Globus pallidus (tissue), 1 donor: ENCODE results near the gene GSTP1.
A peak's percentile ranks its signal among the peaks of the same experiment; 100 is the strongest.
"Not testable (repeated sequence)": the region's sequence is repeated elsewhere in the genome, so short reads cannot be mapped to it uniquely, and the experiment has no call there.

ENCODE experiments used
- DNase-seq: peaks from one replicate; pipeline ENCODE4 v3.0.0-alpha.2; 2015; ENCODE audit warnings: low spot score

Gene GSTP1

DNA sequence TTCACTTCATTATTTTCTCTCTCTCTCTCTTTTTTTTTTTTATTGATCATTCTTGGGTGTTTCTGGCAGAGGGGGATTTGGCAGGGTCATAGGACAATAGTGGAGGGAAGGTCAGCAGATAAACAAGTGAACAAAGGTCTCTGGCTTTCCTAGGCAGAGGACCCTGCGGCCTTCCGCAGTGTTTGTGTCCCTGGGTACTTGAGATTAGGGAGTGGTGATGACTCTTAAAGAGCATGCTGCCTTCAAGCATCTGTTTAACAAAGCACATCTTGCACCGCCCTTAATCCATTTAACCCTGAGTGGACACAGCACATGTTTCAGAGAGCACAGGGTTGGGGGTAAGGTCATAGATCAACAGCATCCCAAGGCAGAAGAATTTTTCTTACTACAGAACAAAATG is 13.8 kb downstream of the GSTP1 start:
- DNase-seq = not testable (repeated sequence)

DNA sequence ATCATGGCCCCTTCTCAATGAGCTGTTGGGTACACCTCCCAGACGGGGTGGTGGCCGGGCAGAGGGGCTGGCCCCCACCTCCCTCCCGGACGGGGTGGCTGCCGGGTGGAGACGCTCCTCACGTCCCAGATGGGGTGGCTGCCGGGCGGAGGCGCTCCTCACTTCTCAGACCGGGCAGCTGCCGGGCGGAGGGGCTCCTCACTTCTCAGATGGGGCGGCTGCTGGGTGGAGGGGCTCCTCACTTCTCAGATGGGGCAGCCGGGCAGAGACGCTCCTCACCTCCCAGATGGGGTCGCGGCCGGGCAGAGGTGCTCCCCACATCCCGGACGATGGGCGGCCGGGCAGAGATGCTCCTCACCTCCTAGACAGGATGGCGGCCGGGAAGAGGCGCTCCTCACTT is 14.4 kb downstream of the GSTP1 start:
- DNase-seq = not testable (repeated sequence)

DNA sequence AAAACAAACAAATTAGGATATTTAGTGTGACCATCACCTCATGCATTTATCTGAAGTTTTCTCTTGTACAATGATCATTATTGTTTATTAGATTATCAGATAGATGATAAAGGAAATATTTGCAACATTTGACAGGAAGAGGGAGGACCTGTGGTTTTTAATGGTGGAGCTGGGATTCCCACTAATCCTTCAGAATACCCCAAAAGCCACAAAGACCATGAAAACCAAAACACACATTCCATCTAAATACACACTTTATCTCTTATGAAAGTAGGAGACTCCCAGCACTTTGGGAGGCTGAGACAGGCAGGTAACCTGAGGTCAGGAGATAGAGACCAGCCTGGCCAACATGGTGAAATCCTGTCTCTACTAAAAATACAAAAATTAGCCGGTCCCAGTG is 15.5 kb downstream of the GSTP1 start:
- no peak for DNase-seq

DNA sequence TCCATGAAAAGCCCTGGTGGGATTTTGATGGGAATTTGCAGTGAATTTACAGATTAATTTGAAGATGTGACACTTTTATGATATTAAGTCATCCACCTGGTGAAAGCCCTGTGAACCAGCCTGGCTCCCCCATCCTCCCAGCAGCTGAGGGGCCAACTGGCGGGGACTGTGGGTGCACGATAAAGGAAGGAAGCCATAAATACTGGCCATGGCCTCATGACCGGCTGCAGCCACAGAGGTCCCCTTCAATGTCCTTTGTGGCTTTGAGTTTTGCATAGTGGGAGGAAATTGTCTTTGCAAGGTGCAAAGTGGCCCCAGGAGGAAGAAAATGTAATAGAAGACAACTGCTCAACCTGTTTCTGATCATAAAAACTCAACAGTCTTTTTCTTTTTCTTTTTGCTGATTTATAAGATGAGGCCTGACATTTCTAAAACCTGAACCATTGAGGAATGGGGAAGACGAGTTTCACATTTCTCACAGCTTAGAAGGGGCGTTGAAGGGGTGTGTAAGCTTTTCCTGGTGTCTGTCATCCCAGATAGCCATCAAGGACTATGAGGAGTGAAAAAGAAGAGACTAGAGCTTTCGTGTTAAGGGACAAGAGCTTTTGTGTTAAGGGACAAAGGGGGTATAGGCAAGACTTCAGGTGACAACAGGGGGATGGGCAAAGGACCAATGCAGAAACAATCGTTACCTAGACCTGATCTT is 16.9 kb downstream of the GSTP1 start:
- DNase-seq = no peak

DNA sequence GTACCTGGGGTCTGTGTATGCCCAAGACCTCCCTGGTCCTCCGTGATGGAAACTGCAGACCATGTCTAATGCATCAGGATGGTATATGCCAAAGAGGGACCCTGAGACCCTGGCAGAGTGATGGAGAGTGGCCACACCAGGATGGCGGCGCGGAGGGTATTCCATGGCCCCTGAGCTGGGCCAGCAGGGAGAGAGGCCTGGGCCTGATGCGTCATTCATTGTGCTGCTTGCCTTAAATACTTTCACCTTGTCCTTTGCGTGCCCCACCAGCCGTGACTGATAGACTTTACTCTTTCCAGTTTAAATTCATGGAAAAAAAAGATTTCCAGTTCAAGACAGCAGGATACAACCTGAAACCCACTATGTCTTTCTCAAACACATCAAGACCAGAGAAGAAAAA is 17.5 kb downstream of the GSTP1 start:
- DNase-seq = no peak

DNA sequence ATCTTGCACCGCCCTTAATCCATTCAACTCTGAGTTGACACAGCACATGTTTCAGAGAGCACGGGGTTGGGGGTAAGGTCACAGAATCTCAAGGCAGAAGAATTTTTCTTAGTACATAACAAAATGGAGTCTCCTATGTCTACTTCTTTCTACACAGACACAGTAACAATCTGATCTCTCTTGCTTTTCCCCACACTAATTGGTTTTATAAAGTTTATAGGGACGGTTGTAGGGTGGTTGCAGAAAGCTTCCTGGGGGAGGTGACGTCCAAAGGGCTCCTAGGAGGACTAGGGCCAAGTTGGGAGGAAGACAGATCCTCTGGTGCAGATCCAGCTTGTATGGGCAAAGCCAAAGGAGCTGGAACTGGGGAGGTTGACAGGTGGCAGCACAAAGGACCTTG is 20.5 kb downstream of the GSTP1 start:
- not testable (repeated sequence) for DNase-seq

DNA sequence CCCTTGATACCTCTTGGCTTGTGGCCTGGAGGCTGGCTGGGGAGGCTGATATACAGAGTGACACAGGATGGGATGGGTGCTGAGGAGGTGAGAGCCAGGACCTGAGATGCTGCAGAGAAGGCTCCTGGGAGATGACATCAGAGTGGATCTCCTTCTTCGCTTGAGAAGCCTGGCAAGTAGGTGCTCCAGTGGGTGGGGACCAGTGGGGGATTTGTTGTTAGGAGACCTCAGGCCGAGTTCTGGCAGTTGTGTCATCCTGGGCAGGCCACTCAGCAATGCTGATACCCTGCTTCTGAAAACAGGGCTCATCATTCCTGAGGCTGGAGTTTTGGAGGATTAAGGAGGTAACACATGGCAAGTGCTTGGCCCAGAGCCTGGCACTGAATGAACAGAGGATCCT is 21.2 kb downstream of the GSTP1 start:
- DNase-seq = no peak

DNA sequence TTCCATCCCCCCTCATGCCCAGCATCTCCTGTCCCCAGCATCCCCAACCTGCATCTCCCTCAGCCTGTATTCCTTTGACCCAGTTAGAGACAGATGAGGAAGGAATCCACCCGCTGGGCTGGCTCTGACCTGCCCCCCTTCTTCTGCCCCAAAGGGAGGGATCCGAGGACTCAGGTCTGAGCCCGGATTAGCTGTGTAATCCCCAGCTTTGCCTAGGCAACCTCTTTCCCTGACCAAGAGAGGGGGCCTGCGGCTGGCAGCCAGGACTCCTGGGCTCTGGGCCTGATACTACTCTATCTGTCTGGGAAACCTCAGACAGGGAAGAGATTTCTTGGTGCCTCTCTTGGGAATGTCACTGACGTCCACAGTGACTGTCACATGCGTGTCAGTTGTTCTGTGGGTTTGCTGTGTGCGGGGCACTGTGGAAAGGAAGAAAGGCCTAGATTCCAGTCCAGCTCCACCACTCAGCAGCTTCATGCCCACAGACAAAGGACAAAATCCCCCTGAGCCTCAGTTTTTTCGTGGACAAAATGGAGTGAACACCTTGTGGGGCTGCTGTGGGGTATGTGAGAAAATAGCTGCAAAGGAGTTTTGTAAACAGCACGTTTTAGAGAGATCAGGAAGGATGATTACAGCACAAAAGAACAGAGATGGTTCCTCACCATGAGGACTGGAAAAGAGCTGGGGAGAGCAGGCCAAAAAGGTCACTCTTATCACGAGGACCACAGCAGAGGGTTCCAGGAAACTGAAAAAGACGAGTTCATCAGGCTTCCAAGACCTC is 21.8 kb downstream of the GSTP1 start:
- DNase-seq = no peak

DNA sequence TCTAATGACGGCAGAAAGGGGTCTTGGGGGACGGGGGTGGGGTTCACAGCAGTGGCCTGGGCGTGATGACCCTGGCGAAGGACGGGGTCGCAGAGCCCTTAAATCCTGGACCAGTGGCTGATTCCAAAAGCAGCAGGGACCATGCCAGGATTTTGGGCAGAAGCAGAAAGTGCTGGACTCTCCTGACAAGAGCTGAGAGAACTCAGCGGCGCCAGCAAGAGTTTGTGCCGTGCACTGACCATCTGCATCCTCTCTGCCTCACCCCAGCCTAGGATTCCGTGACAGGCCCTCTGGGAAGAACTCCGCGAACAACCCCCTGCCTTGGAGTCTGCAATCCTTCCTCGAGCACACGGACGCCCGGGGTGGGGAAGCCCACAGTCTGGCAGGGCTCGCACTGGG is 22.5 kb downstream of the GSTP1 start:
- no peak for DNase-seq

DNA sequence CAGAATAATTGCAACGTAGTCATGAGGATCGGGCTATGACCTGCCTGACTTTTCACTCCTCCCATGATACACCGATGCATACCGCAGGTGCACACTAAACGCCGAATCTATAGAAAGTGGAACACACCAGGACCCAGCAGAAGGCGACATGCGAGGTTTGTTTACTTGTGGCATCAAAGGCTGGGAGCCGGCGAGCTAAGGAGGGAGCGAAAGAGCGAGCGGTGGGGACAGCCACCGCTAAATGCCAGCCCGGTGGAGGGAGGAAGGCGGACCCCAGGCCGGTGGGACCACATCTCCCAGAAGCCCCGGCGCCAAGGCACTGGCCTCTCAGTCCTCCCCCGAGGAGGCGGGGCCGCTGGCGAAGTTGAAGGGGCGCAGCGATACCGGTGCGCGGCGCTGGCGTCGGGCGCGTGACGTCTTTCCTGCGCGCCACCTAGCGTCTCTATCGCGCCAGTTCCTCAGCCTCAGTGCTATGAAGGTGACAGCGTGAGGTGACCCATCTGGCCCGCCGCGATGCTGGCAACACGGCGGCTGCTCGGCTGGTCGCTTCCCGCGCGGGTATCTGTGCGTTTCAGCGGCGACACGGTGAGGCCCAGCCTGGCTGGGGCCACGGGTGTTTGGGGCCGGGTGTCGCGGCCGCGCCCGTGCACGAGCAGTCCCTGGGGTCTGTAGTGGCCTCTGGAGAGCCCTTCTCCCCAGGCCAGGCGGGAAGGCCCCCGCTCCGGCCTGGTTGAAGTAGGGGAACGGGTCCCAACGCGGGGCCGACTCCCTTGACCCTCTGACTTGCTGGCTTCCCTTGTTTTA is 23.1 kb downstream of the GSTP1 start, which contains the start of gene NDUFV1:
NDUFV1 (plus strand) TSS at position 445 of the 804 bp plus-strand sequence; CDS start at position 514, 69 bp downstream.
- DNase-seq = peak; percentile 94

DNA sequence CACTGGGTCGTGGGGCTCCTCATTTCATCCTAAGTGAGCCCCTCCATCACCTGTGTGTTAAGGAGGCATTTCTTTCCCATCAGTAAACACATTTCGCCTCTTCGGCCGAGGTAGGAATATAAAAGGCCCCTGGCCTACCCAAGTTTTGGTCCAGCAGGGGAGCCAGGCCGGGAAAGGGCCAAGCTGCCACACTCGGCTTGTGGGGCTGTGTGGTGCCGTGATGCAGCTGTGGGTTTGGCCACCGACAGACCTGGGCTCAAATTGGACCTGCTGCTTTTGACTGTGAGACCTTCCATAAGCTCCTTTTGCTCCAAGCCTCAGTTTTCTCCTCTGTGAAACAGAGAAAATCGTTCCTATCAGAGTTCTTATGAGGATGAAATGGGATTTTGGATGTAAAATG is 23.9 kb downstream of the GSTP1 start:
- no peak for DNase-seq

DNA sequence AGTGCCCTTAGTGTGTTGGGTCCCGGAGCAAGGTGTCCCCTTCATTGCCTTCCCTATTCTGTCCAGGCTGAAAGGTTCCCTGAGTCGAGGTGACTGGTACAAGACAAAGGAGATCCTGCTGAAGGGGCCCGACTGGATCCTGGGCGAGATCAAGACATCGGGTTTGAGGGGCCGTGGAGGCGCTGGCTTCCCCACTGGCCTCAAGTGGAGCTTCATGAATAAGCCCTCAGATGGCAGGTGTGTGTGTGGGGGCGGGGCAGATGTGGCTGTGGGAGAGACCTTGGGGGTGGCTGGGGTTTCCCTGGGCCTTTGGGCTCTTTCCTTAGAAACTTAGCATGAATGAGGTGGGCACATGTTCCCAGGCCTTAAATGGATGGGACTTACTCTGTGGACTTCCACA is 24.9 kb downstream of the GSTP1 start:
- DNase-seq = no peak

DNA sequence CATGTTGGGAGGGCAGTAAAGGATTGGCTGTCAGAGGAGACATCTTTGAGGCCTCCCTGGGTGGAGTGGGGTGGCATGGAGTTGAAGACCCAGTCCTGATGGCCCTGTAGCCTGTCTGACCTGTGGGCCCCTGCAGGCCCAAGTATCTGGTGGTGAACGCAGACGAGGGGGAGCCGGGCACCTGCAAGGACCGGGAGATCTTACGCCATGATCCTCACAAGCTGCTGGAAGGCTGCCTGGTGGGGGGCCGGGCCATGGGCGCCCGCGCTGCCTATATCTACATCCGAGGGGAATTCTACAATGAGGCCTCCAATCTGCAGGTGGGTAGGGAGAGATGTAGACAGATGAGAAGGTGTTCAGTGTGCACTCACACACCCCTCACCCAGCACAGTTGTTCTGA is 25.7 kb downstream of the GSTP1 start:
- no peak for DNase-seq

DNA sequence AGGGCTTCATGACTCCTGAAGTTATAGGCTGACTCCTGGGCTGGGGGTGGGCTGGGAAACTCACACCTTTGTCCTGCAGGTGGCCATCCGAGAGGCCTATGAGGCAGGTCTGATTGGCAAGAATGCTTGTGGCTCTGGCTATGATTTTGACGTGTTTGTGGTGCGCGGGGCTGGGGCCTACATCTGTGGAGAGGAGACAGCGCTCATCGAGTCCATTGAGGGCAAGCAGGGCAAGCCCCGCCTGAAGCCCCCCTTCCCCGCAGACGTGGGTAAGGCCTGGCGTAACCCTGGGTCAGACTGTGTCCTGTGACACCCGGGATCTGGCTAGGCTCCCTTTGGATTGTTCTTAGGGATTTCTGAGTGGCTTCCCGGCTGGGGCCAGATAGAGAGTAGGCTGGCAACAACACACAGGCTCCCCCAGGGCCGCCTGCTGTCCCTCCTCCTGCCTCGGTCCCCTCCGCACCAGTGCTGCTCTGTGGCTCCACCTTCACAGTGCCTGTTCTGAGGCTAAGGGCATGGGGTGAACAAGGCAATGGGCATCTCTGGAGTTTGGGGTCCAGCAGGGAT is 26.8 kb downstream of the GSTP1 start:
- no peak for DNase-seq

DNA sequence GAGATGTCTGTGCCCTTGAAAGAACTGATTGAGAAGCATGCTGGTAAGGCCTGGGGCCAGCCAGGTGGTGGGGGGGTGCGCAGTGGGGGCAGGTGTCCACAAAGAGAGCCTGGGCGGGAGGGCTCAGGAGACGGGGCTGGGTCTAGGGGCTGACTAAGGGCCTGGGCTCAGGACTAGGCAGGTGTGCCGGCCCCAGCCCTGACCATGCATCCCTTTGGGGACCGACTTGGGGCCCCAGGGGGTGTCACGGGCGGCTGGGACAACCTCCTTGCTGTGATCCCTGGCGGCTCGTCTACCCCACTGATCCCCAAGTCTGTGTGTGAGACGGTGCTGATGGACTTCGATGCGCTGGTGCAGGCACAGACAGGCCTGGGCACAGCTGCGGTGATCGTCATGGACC is 27.6 kb downstream of the GSTP1 start:
- DNase-seq = no peak

DNA sequence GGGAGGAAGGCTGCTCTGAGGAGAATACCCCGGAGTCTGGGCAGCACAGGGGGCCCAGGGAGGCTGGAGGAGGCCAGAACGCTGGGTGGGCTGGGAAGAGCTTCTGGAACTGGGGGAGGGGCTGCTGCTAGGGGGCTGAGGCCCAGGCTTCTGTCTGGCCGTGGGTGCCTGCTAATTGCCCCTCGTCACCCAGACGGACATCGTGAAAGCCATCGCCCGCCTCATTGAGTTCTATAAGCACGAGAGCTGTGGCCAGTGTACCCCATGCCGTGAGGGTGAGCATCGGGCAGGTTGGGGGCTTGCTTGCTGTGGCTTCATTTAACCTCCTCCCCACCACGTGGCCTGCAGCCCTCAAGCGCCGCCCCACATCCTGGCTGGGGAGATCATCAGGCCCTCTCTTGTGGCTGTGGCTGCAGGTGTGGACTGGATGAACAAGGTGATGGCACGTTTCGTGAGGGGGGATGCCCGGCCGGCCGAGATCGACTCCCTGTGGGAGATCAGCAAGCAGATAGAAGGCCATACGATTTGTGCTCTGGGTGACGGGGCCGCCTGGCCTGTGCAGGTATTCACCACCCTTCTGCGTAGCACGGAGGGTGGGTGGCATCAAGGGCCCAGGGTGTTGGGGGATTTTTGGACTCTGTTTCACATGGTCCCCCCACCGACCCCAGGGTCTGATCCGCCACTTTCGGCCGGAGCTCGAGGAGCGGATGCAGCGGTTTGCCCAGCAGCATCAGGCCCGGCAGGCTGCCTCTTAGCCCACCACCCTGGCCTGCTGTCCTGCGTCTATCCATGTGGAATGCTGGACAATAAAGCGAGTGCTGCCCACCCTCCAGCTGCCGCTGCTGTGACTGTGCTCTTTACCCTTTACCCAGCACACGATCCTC is 28.3 kb downstream of the GSTP1 start:
- DNase-seq = no peak

DNA sequence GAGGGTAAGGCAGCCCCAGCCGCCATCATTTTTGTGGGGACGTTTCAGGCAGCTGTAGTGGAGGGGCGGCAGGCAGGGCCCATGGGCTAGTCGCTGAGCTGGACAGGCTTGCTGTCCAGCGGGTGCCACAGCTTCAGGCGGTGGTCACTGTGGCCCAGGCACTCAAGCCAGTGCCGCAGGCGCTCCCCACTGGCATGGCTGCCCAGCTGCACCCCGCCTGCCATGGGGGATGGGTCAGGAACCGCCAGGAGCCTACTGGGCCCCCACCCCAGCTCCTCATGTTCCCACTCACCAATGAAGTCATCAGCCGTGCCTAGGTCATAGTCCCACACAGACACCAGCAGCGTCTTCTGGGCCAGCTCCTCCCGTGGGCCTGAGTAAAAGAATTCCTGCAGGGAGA is 29.1 kb downstream of the GSTP1 start:
- DNase-seq = no peak

DNA sequence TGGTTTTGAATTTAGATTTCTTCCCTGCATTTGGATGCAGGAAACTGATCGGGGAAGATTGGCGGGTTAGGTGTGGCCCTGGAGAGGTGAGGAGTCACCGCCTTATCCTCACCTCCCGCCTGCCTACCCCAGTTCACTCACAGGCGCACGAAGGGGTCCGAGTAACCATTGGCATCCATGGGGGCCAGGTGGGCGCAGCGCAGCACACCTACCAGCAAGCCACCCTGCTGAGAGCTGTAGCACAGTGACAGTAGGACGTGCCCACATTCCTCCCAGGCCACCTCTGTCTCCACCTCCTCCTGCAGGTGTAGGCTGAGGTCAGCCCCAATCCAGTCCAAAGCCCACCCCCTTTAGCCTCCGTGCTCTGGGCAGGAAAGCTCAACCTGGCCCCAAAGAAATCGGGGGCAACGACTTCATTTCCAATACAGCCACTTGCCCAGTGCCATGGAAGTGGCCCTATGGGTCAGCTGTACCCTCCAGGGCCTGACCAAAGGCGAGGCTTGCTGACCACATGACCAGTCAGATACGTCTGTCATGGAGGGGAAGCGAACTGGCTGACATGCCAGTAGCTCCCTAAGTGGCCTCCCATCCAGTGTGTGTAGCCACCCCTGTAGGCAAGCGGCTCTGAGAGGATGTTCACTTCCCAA is 29.8 kb downstream of the GSTP1 start:
- DNase-seq = no peak

DNA sequence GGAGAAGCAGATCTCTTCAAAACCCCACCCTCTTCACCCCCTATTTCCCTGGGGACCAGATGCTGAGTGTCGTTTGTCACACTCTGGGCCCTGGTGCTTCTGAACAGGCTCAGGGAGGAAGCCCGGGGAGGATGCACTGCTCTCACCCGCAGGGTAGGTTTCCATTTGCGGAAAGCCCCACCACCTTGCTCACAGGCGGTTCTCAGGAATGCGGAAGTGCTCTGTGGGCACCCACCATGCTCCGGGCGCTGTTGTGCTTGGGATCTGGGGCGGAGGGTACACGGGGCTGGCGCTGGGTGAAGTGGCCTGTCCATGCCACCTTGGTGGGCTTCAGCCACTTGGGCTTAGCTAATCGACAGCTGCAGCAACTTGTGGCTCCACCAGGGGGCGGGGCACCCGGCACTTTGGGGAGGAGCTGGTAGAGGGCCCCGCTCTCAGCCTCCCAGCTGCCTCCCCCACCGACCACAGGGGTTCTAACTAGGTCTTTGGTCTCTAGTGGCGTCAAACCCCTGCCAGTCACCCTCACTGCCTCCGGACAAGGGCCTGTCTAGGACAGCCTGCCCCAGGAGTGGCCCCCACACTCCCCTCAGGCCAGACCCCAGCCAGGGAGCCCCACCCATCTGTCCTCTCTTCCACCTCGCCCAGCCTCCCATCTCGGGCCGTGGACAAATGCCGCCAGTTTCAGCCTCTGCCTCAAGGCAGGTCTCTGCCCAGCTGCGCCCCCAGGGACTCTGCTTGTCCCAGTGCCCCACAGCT is 30.5 kb downstream of the GSTP1 start:
- no peak for DNase-seq
